ENCODE measurements around the gene LEP.

DNA sequence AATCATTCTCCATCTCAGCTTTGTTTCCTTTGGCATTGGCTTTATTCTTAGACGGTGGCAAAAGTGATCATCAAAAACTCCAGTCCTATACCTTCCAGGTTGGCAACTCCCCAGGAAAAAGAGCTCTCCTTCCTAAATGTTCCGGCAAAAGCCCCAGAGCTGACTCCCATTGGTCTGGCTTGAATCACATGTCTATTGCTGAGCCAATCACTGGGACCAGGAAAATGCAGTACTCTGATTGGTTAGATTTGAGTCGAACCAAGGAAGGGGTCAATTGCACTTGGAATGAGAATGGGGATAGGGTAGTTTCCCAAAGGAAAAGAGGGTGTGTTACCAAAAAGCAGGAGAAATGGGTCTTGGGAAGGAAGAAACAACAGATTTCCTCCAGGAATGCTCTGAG is 22.3 kb downstream of the LEP start:
- TF ChIP-seq, protein P1, sequence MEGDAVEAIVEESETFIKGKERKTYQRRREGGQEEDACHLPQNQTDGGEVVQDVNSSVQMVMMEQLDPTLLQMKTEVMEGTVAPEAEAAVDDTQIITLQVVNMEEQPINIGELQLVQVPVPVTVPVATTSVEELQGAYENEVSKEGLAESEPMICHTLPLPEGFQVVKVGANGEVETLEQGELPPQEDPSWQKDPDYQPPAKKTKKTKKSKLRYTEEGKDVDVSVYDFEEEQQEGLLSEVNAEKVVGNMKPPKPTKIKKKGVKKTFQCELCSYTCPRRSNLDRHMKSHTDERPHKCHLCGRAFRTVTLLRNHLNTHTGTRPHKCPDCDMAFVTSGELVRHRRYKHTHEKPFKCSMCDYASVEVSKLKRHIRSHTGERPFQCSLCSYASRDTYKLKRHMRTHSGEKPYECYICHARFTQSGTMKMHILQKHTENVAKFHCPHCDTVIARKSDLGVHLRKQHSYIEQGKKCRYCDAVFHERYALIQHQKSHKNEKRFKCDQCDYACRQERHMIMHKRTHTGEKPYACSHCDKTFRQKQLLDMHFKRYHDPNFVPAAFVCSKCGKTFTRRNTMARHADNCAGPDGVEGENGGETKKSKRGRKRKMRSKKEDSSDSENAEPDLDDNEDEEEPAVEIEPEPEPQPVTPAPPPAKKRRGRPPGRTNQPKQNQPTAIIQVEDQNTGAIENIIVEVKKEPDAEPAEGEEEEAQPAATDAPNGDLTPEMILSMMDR (IDR thresholded peaks at IDR 0.05), result no peak
- no peak for TF ChIP-seq POLR2A (IDR thresholded peaks at IDR 0.05)

Measured in esophagus squamous epithelium (tissue), 4 donors.